Adipocyte (in vitro differentiated cells): ENCODE results near the gene OR1K1.
A peak's percentile ranks its signal among the peaks of the same experiment; 100 is the strongest.
"Not testable (repeated sequence)": the region's sequence is repeated elsewhere in the genome, so short reads cannot be mapped to it uniquely, and the experiment has no call there.

Experiments
- DNase-seq: peaks from one replicate; pipeline ENCODE4 v3.0.0-alpha.2; 2015; ENCODE audit warnings: low read depth
- H3K27me3 ChIP-seq: replicated peaks from 2 replicates; pipeline ENCODE4 v1.7.0; 2013; ENCODE audit warnings: mild to moderate bottlenecking, low read length, moderate library complexity; ENCODE audit not compliant: control insufficient read depth, insufficient read depth
- H3K36me3 ChIP-seq: 2 replicates; pipeline ENCODE4 v1.7.0; 2013; ENCODE audit warnings: low read length, mild to moderate bottlenecking, moderate library complexity; ENCODE audit not compliant: control insufficient read depth, insufficient read depth, severe bottlenecking
- H3K4me1 ChIP-seq: 2 replicates; pipeline ENCODE4 v1.7.0; 2013; ENCODE audit warnings: mild to moderate bottlenecking, low read length, moderate library complexity; ENCODE audit not compliant: control insufficient read depth, insufficient read depth
- H3K4me3 ChIP-seq: 2 replicates; pipeline ENCODE4 v1.7.0; 2013; ENCODE audit warnings: mild to moderate bottlenecking, low read length, moderate library complexity
- H3K9ac ChIP-seq: 2 replicates; pipeline ENCODE4 v1.7.0; 2013; ENCODE audit warnings: mild to moderate bottlenecking, low read length, moderate library complexity
- H3K9me3 ChIP-seq: 2 replicates; pipeline ENCODE4 v1.7.0; 2013; ENCODE audit warnings: mild to moderate bottlenecking, low read length, moderate library complexity; ENCODE audit not compliant: control insufficient read depth

OR1K1 gene

GRCh38 chr9:122815544-122815943 lies 15.6 kb downstream of the OR1K1 start:
- DNase-seq: no peak
- no peaks in the 10 kb centered on the region for H3K27me3 ChIP-seq
- no peaks in the 10 kb centered on the region for H3K9me3 ChIP-seq
- no peak overlapping the region for H3K9ac ChIP-seq
- H3K36me3 ChIP-seq: peaks cover 36% of the 10 kb centered on the region
- H3K4me1 ChIP-seq: no peaks in the 10 kb centered on the region
- no peak overlapping the region for H3K4me3 ChIP-seq

GRCh38 chr9:122816163-122816867 lies 16.4 kb downstream of the OR1K1 start:
- DNase-seq: no peak
- H3K27me3 ChIP-seq: no peaks in the 10 kb centered on the region
- peaks cover 3% of the 10 kb centered on the region for H3K4me1 ChIP-seq
- H3K4me3 ChIP-seq: no peak overlapping the region
- no peak overlapping the region for H3K9ac ChIP-seq
- H3K9me3 ChIP-seq: no peaks in the 10 kb centered on the region
- peaks cover 36% of the 10 kb centered on the region for H3K36me3 ChIP-seq

DNA sequence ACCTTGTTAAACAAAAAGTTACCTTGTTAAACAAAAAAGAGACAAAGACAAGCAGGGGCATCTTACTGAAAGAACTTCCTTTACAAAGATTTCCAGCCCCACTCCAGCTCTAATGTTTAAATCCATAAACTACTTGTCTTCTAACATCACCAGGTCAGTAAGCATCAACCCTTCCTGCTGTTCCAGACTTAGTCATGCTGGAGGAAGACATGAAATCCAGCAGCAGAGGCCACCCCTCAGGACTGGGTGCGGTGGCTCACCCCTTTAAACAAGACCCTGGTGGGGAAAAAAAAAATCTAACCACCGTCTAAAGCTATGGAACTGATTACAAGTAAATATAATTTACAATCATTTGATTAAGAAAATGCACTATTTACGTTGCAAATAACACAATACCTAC lies 19.4 kb downstream of the OR1K1 start:
- H3K36me3 ChIP-seq: peaks cover 58% of the 10 kb centered on the region
- no peaks in the 10 kb centered on the region for H3K9me3 ChIP-seq
- no peaks in the 10 kb centered on the region for H3K27me3 ChIP-seq
- peaks cover 10% of the 10 kb centered on the region for H3K4me1 ChIP-seq
- no peak overlapping the region for H3K9ac ChIP-seq
- peak; percentile 60 for DNase-seq
- H3K4me3 ChIP-seq: no peak overlapping the region

- Histone ChIP-seq H3K36me3 (peaks cover 59% of the 10 kb centered on the region), H3K4me1 (peaks cover 10% of the 10 kb centered on the region)
These were observed 20.0 kb downstream of the OR1K1 start for GRCh38 chr9:122819791-122820489.

GRCh38 chr9:122820490-122820845 lies 20.5 kb downstream of the OR1K1 start:
- DNase-seq: no peak
- H3K27me3 ChIP-seq: no peaks in the 10 kb centered on the region
- peaks cover 10% of the 10 kb centered on the region for H3K4me1 ChIP-seq
- H3K9me3 ChIP-seq: no peaks in the 10 kb centered on the region
- H3K36me3 ChIP-seq: peaks cover 57% of the 10 kb centered on the region
- no peak overlapping the region for H3K4me3 ChIP-seq
- H3K9ac ChIP-seq: no peak overlapping the region

More at GRCh38 chr9:122819791-122820489, 20.0 kb downstream of the OR1K1 start:
- no peak overlapping the region for H3K9ac ChIP-seq
- H3K9me3 ChIP-seq: no peaks in the 10 kb centered on the region
- no peak overlapping the region for H3K4me3 ChIP-seq
- H3K27me3 ChIP-seq: no peaks in the 10 kb centered on the region
- peak; percentile 54 for DNase-seq

- Histone ChIP-seq H3K4me1 (peaks cover 13% of the 10 kb centered on the region), H3K36me3 (peaks cover 56% of the 10 kb centered on the region), H3K9ac (peak overlapping the region; percentile 1), H3K4me3 (no peak overlapping the region), H3K27me3 (no peaks in the 10 kb centered on the region), H3K9me3 (no peaks in the 10 kb centered on the region)
- DNase-seq: no peak
These were observed 21.5 kb downstream of the OR1K1 start for GRCh38 chr9:122821278-122821943.

- DNase-seq: no peak
- no peaks in the 10 kb centered on the region for H3K9me3 ChIP-seq
- peaks cover 52% of the 10 kb centered on the region for H3K36me3 ChIP-seq
These were observed 22.1 kb downstream of the OR1K1 start for GRCh38 chr9:122822056-122822455.

GRCh38 chr9:122822938-122823337 lies 23.0 kb downstream of the OR1K1 start:
- Histone ChIP-seq H3K4me3 (no peak overlapping the region), H3K9me3 (no peaks in the 10 kb centered on the region), H3K27me3 (no peaks in the 10 kb centered on the region), H3K36me3 (peaks cover 47% of the 10 kb centered on the region), H3K4me1 (peaks cover 23% of the 10 kb centered on the region), H3K9ac (no peak overlapping the region)
- DNase-seq: no peak

More at GRCh38 chr9:122822056-122822455, 22.1 kb downstream of the OR1K1 start:
- H3K4me3 ChIP-seq: no peak overlapping the region
- no peaks in the 10 kb centered on the region for H3K27me3 ChIP-seq
- no peak overlapping the region for H3K9ac ChIP-seq
- peaks cover 19% of the 10 kb centered on the region for H3K4me1 ChIP-seq

GRCh38 chr9:122827761-122828093 lies 27.8 kb downstream of the OR1K1 start:
- Histone ChIP-seq H3K9me3 (no peaks in the 10 kb centered on the region), H3K4me3 (peak overlapping the region; percentile 100), H3K4me1 (peaks cover 16% of the 10 kb centered on the region), H3K27me3 (no peaks in the 10 kb centered on the region), H3K36me3 (peaks cover 25% of the 10 kb centered on the region), H3K9ac (peak overlapping the region; percentile 98)
- DNase-seq: peak; percentile 65

GRCh38 chr9:122828965-122829284 lies 29.0 kb downstream of the OR1K1 start:
- H3K27me3 ChIP-seq, H3K9me3 ChIP-seq, DNase-seq: not testable (repeated sequence)
- Histone ChIP-seq H3K4me1 (peaks cover 16% of the 10 kb centered on the region), H3K9ac (peak overlapping the region; percentile 98), H3K36me3 (peaks cover 13% of the 10 kb centered on the region), H3K4me3 (peak overlapping the region; percentile 100)

- Histone ChIP-seq H3K4me1 (peaks cover 5% of the 10 kb centered on the region), H3K4me3 (no peak overlapping the region), H3K27me3 (no peaks in the 10 kb centered on the region)
These were observed 32.3 kb downstream of the OR1K1 start for GRCh38 chr9:122832194-122832593.

More at GRCh38 chr9:122832194-122832593, 32.3 kb downstream of the OR1K1 start:
- H3K9ac ChIP-seq: no peak overlapping the region
- no peak for DNase-seq
- no peaks in the 10 kb centered on the region for H3K9me3 ChIP-seq
- no peaks in the 10 kb centered on the region for H3K36me3 ChIP-seq
